ENCODE data around the gene ZC3H15. TPM values are rescaled to one million over a fixed set of nuclear protein-coding genes. Genes with fewer than 3 reads are reported as not detected.

Gene ZC3H15
- total RNA-seq, 1 donor from 2014 or later: 76.1 TPM

- H3K27me3 ChIP-seq (ENCODE audit: control insufficient read depth, insufficient read depth, low read length): no peaks in the 10 kb centered on the region
- H3K4me3 ChIP-seq (ENCODE audit: low read depth, low read length): no peak overlapping the region
- TF ChIP-seq, protein P1, sequence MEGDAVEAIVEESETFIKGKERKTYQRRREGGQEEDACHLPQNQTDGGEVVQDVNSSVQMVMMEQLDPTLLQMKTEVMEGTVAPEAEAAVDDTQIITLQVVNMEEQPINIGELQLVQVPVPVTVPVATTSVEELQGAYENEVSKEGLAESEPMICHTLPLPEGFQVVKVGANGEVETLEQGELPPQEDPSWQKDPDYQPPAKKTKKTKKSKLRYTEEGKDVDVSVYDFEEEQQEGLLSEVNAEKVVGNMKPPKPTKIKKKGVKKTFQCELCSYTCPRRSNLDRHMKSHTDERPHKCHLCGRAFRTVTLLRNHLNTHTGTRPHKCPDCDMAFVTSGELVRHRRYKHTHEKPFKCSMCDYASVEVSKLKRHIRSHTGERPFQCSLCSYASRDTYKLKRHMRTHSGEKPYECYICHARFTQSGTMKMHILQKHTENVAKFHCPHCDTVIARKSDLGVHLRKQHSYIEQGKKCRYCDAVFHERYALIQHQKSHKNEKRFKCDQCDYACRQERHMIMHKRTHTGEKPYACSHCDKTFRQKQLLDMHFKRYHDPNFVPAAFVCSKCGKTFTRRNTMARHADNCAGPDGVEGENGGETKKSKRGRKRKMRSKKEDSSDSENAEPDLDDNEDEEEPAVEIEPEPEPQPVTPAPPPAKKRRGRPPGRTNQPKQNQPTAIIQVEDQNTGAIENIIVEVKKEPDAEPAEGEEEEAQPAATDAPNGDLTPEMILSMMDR (IDR thresholded peaks at IDR 0.05; ENCODE audit: insufficient read depth, low read length, poor library complexity, severe bottlenecking): no peak
- H3K36me3 ChIP-seq (ENCODE audit: control insufficient read depth, insufficient read depth, low read length): no peaks in the 10 kb centered on the region
- DNase-seq (ENCODE audit: low read depth): no peak
Measured at GRCh38 chr2:186526281-186526680, 40.2 kb downstream of the ZC3H15 start.

GRCh38 chr2:186530314-186530713 is 44.3 kb downstream of the ZC3H15 start:
- TF ChIP-seq, protein P1 (IDR thresholded peaks at IDR 0.05; ENCODE audit: insufficient read depth, low read length, poor library complexity, severe bottlenecking): no peak
- Histone ChIP-seq H3K27me3 (ENCODE audit: control insufficient read depth, insufficient read depth, low read length) (no peaks in the 10 kb centered on the region), H3K36me3 (ENCODE audit: control insufficient read depth, insufficient read depth, low read length) (no peaks in the 10 kb centered on the region), H3K4me3 (ENCODE audit: low read depth, low read length) (no peak overlapping the region)
- DNase-seq (ENCODE audit: low read depth): no peak

DNA sequence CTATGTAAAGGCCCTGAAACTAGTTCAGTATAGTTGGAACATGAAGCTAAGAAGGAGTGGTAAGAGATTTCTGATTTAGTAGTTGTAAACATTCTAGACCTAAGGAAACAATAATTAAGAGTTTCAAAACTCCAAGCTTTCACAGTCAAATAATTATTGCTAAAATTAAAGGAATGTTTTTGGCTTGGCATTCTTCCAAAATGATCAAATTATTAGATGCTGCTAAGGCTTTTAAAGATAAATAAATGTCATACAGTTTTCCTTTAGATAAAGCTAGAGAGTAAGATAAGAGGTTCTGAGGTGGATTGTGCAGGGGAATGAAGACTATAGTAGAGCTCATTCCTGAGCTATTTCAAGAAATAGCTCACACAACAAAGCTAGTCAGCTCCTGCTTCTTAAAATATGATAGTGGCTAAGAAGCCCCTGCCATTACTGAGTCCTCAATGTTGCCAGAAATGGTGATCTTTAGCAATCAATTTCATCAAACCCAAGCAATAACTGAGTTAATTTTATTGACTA is 45.3 kb downstream of the ZC3H15 start:
- no peaks in the 10 kb centered on the region for H3K27me3 ChIP-seq (ENCODE audit: control insufficient read depth, insufficient read depth, low read length)
- H3K36me3 ChIP-seq (ENCODE audit: control insufficient read depth, insufficient read depth, low read length): no peaks in the 10 kb centered on the region
- DNase-seq (ENCODE audit: low read depth): no peak
- TF ChIP-seq, protein P1 (IDR thresholded peaks at IDR 0.05; ENCODE audit: insufficient read depth, low read length, poor library complexity, severe bottlenecking): no peak
- no peak overlapping the region for H3K4me3 ChIP-seq (ENCODE audit: low read depth, low read length)

- Histone ChIP-seq H3K36me3 (ENCODE audit: control insufficient read depth, insufficient read depth, low read length) (no peaks in the 10 kb centered on the region), H3K27me3 (ENCODE audit: control insufficient read depth, insufficient read depth, low read length) (no peaks in the 10 kb centered on the region), H3K4me3 (ENCODE audit: low read depth, low read length) (no peak overlapping the region)
- no peak for DNase-seq (ENCODE audit: low read depth)
- TF ChIP-seq, protein P1 (IDR thresholded peaks at IDR 0.05; ENCODE audit: insufficient read depth, low read length, poor library complexity, severe bottlenecking): no peak
Measured at GRCh38 chr2:186532891-186533290, 46.8 kb downstream of the ZC3H15 start.

GRCh38 chr2:186533717-186534116 is 47.7 kb downstream of the ZC3H15 start:
- TF ChIP-seq, protein P1 (IDR thresholded peaks at IDR 0.05; ENCODE audit: insufficient read depth, low read length, poor library complexity, severe bottlenecking): no peak
- no peaks in the 10 kb centered on the region for H3K27me3 ChIP-seq (ENCODE audit: control insufficient read depth, insufficient read depth, low read length)
- H3K4me3 ChIP-seq (ENCODE audit: low read depth, low read length): no peak overlapping the region
- H3K36me3 ChIP-seq (ENCODE audit: control insufficient read depth, insufficient read depth, low read length): no peaks in the 10 kb centered on the region
- DNase-seq (ENCODE audit: low read depth): no peak

DNA sequence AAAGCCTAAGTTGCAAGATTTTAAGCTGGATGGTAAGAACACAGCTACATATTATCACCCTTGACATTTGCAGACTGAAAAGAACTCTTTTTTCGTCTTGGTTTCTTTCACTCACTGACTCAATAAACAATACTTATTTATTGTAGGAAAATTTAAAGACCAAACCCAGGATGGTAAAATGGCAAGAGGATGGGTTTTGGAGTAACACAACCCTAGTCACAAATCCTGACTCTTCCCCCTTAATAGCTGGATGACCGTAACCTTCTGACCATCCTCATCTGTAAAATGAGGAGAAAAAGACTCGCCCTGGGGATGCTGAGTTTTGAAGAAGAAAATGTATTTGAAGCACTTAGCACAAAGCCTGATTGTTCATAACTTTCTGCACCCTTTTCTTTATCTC is 48.3 kb downstream of the ZC3H15 start:
- no peaks in the 10 kb centered on the region for H3K36me3 ChIP-seq (ENCODE audit: control insufficient read depth, insufficient read depth, low read length)
- no peak for DNase-seq (ENCODE audit: low read depth)
- H3K4me3 ChIP-seq (ENCODE audit: low read depth, low read length): no peak overlapping the region
- H3K27me3 ChIP-seq (ENCODE audit: control insufficient read depth, insufficient read depth, low read length): no peaks in the 10 kb centered on the region
- TF ChIP-seq, protein P1 (IDR thresholded peaks at IDR 0.05; ENCODE audit: insufficient read depth, low read length, poor library complexity, severe bottlenecking): no peak

All from kidney epithelial cell (primary cell).